Esophagus squamous epithelium (tissue), 4 donors: ENCODE data around the gene YTHDF2.

ENCODE experiments used
- CTCF ChIP-seq, 6 experiments: fragments of 450-650 bp in 4 of 6; fragments of 200-600 bp in 2 of 6; sonication (generic) in 2 of 6; IDR thresholded peaks; one replicate each; pipeline ENCODE4 v1.5.1; 2016 to 2019; ENCODE audit warnings: antibody characterized with exemption in 6 of 6, mild to moderate bottlenecking in 4 of 6, moderate library complexity in 4 of 6
- POLR2A ChIP-seq, 4 donors: fragments of 450-650 bp; IDR thresholded peaks; one replicate each; pipeline ENCODE4 v1.6.1; 2017; ENCODE audit warnings: antibody characterized with exemption in 4 of 4, mild to moderate bottlenecking in 4 of 4, moderate library complexity in 3 of 4

- TF ChIP-seq CTCF (IDR thresholded peaks at IDR 0.05) (no peak), POLR2A (IDR thresholded peaks at IDR 0.05) (no peak)
These were observed 13.6 kb downstream of the YTHDF2 start for GRCh38 chr1:28750330-28750729.
